Anterior cingulate cortex (tissue), 58 donors: Measurements from ENCODE around the gene LTBP4.
A peak's percentile ranks its signal among the peaks of the same experiment; 100 is the strongest.
"Not testable (repeated sequence)": the region's sequence is repeated elsewhere in the genome, so short reads cannot be mapped to it uniquely, and the experiment has no call there.

Experiments used
- DNase-seq, 58 donors: peaks; one replicate each; lab custom pipeline; 2025; lab: John Stamatoyannopoulos, UW

LTBP4 gene

GRCh38 chr19:40623403-40624251 lies 22.5 kb downstream of the LTBP4 start:
- peak in 1 of 58 donors; percentile 2 for DNase-seq

- DNase-seq, result not testable (repeated sequence)
Observed at GRCh38 chr19:40624369-40625153, 23.4 kb downstream of the LTBP4 start.

GRCh38 chr19:40625406-40626120 lies 24.4 kb downstream of the LTBP4 start:
- DNase-seq, result no peak

GRCh38 chr19:40626918-40627317 lies 25.7 kb downstream of the LTBP4 start:
- DNase-seq, result no peak

- no peak for DNase-seq
Observed at GRCh38 chr19:40627486-40628279, 26.5 kb downstream of the LTBP4 start.

- DNase-seq, result no peak
Observed at GRCh38 chr19:40629346-40629745, 28.2 kb downstream of the LTBP4 start.

- no peak for DNase-seq
Observed at GRCh38 chr19:40630571-40631160, 29.5 kb downstream of the LTBP4 start.

- DNase-seq, result no peak
Observed at GRCh38 chr19:40632311-40633036, 31.3 kb downstream of the LTBP4 start.

- DNase-seq, result no peak
Observed at GRCh38 chr19:40633207-40633606, 32.0 kb downstream of the LTBP4 start.

- no peak for DNase-seq
Observed at GRCh38 chr19:40638327-40638726, 37.2 kb downstream of the LTBP4 start.

GRCh38 chr19:40639638-40639982 lies 38.4 kb downstream of the LTBP4 start:
- DNase-seq, result no peak

- peak in 1 of 58 donors; percentile 13 for DNase-seq
Observed at GRCh38 chr19:40640744-40641143, 39.6 kb downstream of the LTBP4 start.

GRCh38 chr19:40641281-40641680 lies 40.1 kb downstream of the LTBP4 start:
- no peak for DNase-seq

GRCh38 chr19:40642051-40642706 lies 41.0 kb downstream of the LTBP4 start:
- no peak for DNase-seq

GRCh38 chr19:40642757-40643305 lies 41.7 kb downstream of the LTBP4 start:
- no peak for DNase-seq

GRCh38 chr19:40646743-40647254 lies 45.6 kb downstream of the LTBP4 start:
- DNase-seq, result no peak

GRCh38 chr19:40649903-40650675 lies 48.9 kb downstream of the LTBP4 start:
- not testable (repeated sequence) for DNase-seq
